T-cell (primary cell): ENCODE data around the gene FRMD5. TPM values are rescaled to one million over a fixed set of nuclear protein-coding genes. Genes with fewer than 3 reads are reported as not detected.
A peak's percentile ranks its signal among the peaks of the same experiment; 100 is the strongest.
"Not testable (repeated sequence)": the region's sequence is repeated elsewhere in the genome, so short reads cannot be mapped to it uniquely, and the experiment has no call there.

ENCODE experiments used
- ATAC-seq, 4 experiments: fragments of 200-7000 bp in 3 of 4; fragments of 150-1000 bp in 1 of 4; cut with Tn5 transposase; replicated peaks in 1 of 4; 1 replicate in 3 of 4; 2 replicates in 1 of 4; pipeline ENCODE4 v1.10.0; 2021; ENCODE audit warnings: moderate library complexity in 3 of 4, mild to moderate bottlenecking in 2 of 4, moderate number of reproducible peaks in 1 of 4
- CTCF ChIA-PET, 2 donors: fragments of 300-600 bp; sonication (Branson Sonifier 250); formaldehyde crosslinking; loops; one replicate each; lab custom pipeline; 2022; ENCODE audit warnings: antibody characterized with exemption in 2 of 2; lab: Charles Lee
- POLR2A ChIA-PET, 2 donors: fragments of 300-600 bp; sonication (Branson Sonifier 250); formaldehyde crosslinking; loops; one replicate each; lab custom pipeline; 2022; ENCODE audit warnings: antibody characterized with exemption in 2 of 2; lab: Charles Lee
- DNase-seq, 35 experiments: peaks; one replicate each; pipeline versions ENCODE4 v3.0.0 to v3.0.0-alpha.2; 2013 to 2023
- H3K27ac ChIP-seq: one replicate; pipeline ENCODE4 v1.5.1; 2013; ENCODE audit warnings: low read length
- H3K27me3 ChIP-seq, 2 experiments: replicated peaks in 1 of 2; 1 replicate in 1 of 2; 2 replicates in 1 of 2; pipeline versions ENCODE4 v1.6.1 to v1.7.0; 2013; ENCODE audit warnings: low read length in 1 of 2, mixed read lengths in 1 of 2; ENCODE audit not compliant: control insufficient read depth in 2 of 2, insufficient read depth in 2 of 2; ENCODE audit errors: extremely low read depth in 1 of 2
- H3K36me3 ChIP-seq, 2 donors: 1 replicate in 1 of 2; 2 replicates in 1 of 2; pipeline versions ENCODE4 v1.6.1 to v1.7.0; 2013; ENCODE audit warnings: low read length in 1 of 2; ENCODE audit not compliant: control insufficient read depth in 2 of 2, insufficient read depth in 1 of 2; ENCODE audit errors: extremely low read depth in 1 of 2
- H3K4me1 ChIP-seq, 2 experiments: 1 replicate in 1 of 2; 2 replicates in 1 of 2; pipeline versions ENCODE4 v1.6.1 to v1.7.0; 2013; ENCODE audit warnings: low read length in 2 of 2, mixed read lengths in 1 of 2; ENCODE audit not compliant: insufficient read depth in 2 of 2, control insufficient read depth in 1 of 2; ENCODE audit errors: extremely low read depth in 1 of 2
- H3K4me3 ChIP-seq, 2 donors: 1 replicate in 1 of 2; 2 replicates in 1 of 2; pipeline versions ENCODE4 v1.5.1 to v1.7.0; 2013; ENCODE audit warnings: mild to moderate bottlenecking in 2 of 2, low read length in 1 of 2, moderate library complexity in 1 of 2; ENCODE audit not compliant: control insufficient read depth in 1 of 2; ENCODE audit errors: extremely low read depth in 1 of 2
- H3K9me3 ChIP-seq: 2 replicates; pipeline ENCODE4 v1.7.0; 2013
- H3K27ac Mint-ChIP-seq, 2 donors: one replicate each; pipeline ENCODE4 v1.8.0; 2020 to 2021; ENCODE audit warnings: mild to moderate bottlenecking in 2 of 2, mixed read lengths in 2 of 2
- H3K27me3 Mint-ChIP-seq, 2 donors: one replicate each; pipeline ENCODE4 v1.8.0; 2021 to 2022; ENCODE audit warnings: mixed read lengths in 2 of 2
- H3K36me3 Mint-ChIP-seq: one replicate; pipeline ENCODE4 v1.8.0; 2021; ENCODE audit warnings: mixed read lengths
- H3K4me1 Mint-ChIP-seq, 3 donors: one replicate each; pipeline ENCODE4 v1.8.0; 2020 to 2022; ENCODE audit warnings: mixed read lengths in 3 of 3, mild to moderate bottlenecking in 1 of 3
- H3K4me3 Mint-ChIP-seq, 3 donors: one replicate each; pipeline ENCODE4 v1.8.0; 2020 to 2022; ENCODE audit warnings: mild to moderate bottlenecking in 3 of 3, mixed read lengths in 3 of 3, moderate library complexity in 3 of 3
- H3K9me3 Mint-ChIP-seq, 3 donors: one replicate each; pipeline ENCODE4 v1.8.0; 2020 to 2022; ENCODE audit warnings: mixed read lengths in 3 of 3
- WGBS: methylation state at CpG from one replicate; pipeline ENCODE4 v1.1.5; 2013; ENCODE audit warnings: missing lambda C conversion rate; ENCODE audit not compliant: insufficient coverage; 5-methylcytosine and 5-hydroxymethylcytosine counted together
- total RNA-seq, 35 experiments: library from RNA in 6 of 35; stranded (reverse) in 6 of 35; fragments of 120-200 nt in 1 of 35; gene quantifications; one replicate each; pipeline versions ENCODE4 v1.2.1 to v1.2.4 and lab custom pipeline; 2013 to 2026

The FRMD5 gene
- total RNA-seq, 5 donors from 2014 or later (not counting 1 experiment from before 2014, with no cell fraction given): 0.09 to 0.26 (median 0.23) TPM; not detected in 2

GRCh38 chr15:43851251-43851650 is 343.8 kb downstream of the FRMD5 start:
- ATAC-seq (no peak), DNase-seq (no peak)
- Histone ChIP-seq H3K36me3 (peaks cover 5 to 18% of the 10 kb centered on the region in 2 donors), H3K9me3 (no peaks in the 10 kb centered on the region), H3K27me3 (no peaks in the 10 kb centered on the region), H3K27ac (no peak overlapping the region), H3K4me3 (no peak overlapping the region), H3K4me1 (no peaks in the 10 kb centered on the region)
- no peaks in the 10 kb centered on the region for H3K4me1 Mint-ChIP-seq
- no CpG with 5 or more reads among the region's 3 CpGs for WGBS
- ChIA-PET POLR2A (interaction anchor here in 1 of 2 donors (0.6 kb wide), 1 partner anchor 18 kb away, joined by 6 read pairs; no protein-coding TSS in a partner anchor), CTCF (interaction anchor here in 1 of 2 donors (0.6 kb wide), 1 partner anchor 696 kb away, joined by 9 read pairs; no protein-coding TSS in a partner anchor)
- H3K36me3 Mint-ChIP-seq: peaks cover 29% of the 10 kb centered on the region
- no peaks in the 10 kb centered on the region for H3K27me3 Mint-ChIP-seq
- no peak overlapping the region for H3K27ac Mint-ChIP-seq
- no peaks in the 10 kb centered on the region for H3K9me3 Mint-ChIP-seq
- H3K4me3 Mint-ChIP-seq: no peak overlapping the region

GRCh38 chr15:43845421-43845820 is 349.6 kb downstream of the FRMD5 start:
- Histone ChIP-seq H3K27me3 (no peaks in the 10 kb centered on the region), H3K4me1 (no peaks in the 10 kb centered on the region), H3K4me3 (no peak overlapping the region), H3K27ac (no peak overlapping the region), H3K36me3 (peaks cover 3 to 22% of the 10 kb centered on the region in 2 donors), H3K9me3 (no peaks in the 10 kb centered on the region)
- ChIA-PET POLR2A (interaction anchor here in 1 of 2 donors (0.5 kb wide), 1 partner anchor 15 kb away, joined by 4 read pairs; no protein-coding TSS in a partner anchor), CTCF (no interaction called here)
- Mint-ChIP-seq H3K4me1 (no peaks in the 10 kb centered on the region), H3K36me3 (peaks cover 27% of the 10 kb centered on the region), H3K9me3 (no peaks in the 10 kb centered on the region), H3K27ac (no peak overlapping the region), H3K4me3 (no peak overlapping the region), H3K27me3 (no peaks in the 10 kb centered on the region)
- no peak for DNase-seq
- no peak for ATAC-seq

DNA sequence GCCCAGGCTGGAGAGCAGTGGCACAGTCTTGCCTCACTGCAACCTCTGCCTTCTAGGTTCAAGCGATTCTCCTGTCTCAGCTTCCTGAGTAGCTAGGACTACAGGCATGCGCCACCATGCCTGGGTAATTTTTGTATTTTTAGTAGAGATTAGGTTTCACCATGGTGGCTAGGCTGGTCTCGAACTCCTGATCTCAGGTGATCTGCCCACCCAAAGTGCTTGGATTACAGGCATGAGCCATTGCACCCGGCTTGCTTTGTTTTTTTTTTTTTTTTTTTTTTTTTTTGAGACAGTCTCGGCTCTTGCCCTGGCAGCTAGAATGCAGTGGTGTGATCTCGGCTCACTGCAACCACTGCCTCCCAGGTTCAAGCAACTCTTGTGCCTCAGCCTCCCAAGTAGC is 362.6 kb downstream of the FRMD5 start:
- WGBS: 100% methylated on average over 1 of the region's 6 CpGs
- H3K36me3 ChIP-seq: peaks cover 0 to 12% of the 10 kb centered on the region in 2 donors
- CTCF ChIA-PET, H3K4me3 ChIP-seq, H3K36me3 Mint-ChIP-seq, H3K9me3 Mint-ChIP-seq, H3K9me3 ChIP-seq, H3K27me3 Mint-ChIP-seq, H3K27ac ChIP-seq, H3K27ac Mint-ChIP-seq, H3K27me3 ChIP-seq, DNase-seq, ATAC-seq: not testable (repeated sequence)
- POLR2A ChIA-PET: interaction anchor here (0.6 to 1.0 kb wide), 4 partner anchors 8 to 588 kb away, joined by 4 to 6 read pairs (median 6); partner anchors contain the start of gene MFAP1 (in 2 of the 2)
- Mint-ChIP-seq H3K4me1 (peaks cover 28 to 34% (median 33%) of the 10 kb centered on the region in 3 donors), H3K4me3 (peak overlapping the region in 1 of 3 donors; percentile 21)
- H3K4me1 ChIP-seq: peaks cover 8 to 27% of the 10 kb centered on the region in 2 experiments

- not testable (repeated sequence) for H3K4me3 ChIP-seq, H3K27me3 Mint-ChIP-seq, H3K9me3 ChIP-seq, DNase-seq, H3K36me3 Mint-ChIP-seq, H3K27me3 ChIP-seq, H3K4me3 Mint-ChIP-seq, H3K27ac ChIP-seq, ATAC-seq, H3K9me3 Mint-ChIP-seq
- H3K27ac Mint-ChIP-seq: peak overlapping the region; percentile 29 to 52
- ChIA-PET CTCF (interaction anchor here in 1 of 2 donors (0.6 kb wide), 1 partner anchor 9 kb away, joined by 3 read pairs; no protein-coding TSS in a partner anchor), POLR2A (interaction anchor here in 1 of 2 donors (0.6 kb wide), 1 partner anchor 1150 kb away, joined by 17 read pairs; no protein-coding TSS in a partner anchor)
- Histone ChIP-seq H3K36me3 (peaks cover 0 to 12% of the 10 kb centered on the region in 2 donors), H3K4me1 (peaks cover 12 to 34% of the 10 kb centered on the region in 2 experiments)
- H3K4me1 Mint-ChIP-seq: peaks cover 32 to 41% (median 40%) of the 10 kb centered on the region in 3 donors
- WGBS: 88% methylated on average over 7 of the region's 14 CpGs
Measured at GRCh38 chr15:43831519-43832052, 363.5 kb downstream of the FRMD5 start.

DNA sequence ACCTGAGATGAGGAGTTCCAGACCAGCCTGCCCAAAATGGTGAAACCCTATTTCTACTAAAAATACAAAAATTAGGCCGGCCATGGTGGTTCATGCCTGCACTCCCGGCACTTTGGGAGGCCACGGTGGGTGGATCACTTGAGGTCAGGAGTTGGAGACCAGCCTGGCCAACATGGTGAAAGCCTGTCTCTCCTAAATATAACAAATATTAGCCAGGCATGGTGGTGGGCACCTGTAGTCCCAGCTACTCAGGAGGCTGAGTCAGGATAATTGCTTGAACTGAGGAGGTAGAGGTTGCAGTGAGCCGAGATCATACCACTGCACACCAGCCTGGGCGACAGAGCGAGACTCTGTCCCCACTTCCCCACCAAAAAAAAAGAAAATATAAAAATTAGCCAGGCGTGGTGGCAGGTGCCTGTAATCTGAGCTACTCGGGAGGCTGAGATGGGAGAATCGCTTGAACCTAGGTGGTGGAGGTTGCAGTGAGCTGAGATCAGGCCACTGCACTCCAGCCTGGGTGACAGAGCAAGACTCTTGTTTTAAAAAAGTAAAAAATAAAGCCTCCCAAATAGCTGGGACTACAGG is 364.3 kb downstream of the FRMD5 start:
- H3K9me3 Mint-ChIP-seq, H3K27ac ChIP-seq, H3K27me3 Mint-ChIP-seq, CTCF ChIA-PET, H3K9me3 ChIP-seq, H3K27ac Mint-ChIP-seq, POLR2A ChIA-PET, H3K4me3 Mint-ChIP-seq, H3K36me3 ChIP-seq, H3K4me3 ChIP-seq, H3K27me3 ChIP-seq, H3K36me3 Mint-ChIP-seq, ATAC-seq, DNase-seq: not testable (repeated sequence)
- peaks cover 18 to 42% of the 10 kb centered on the region in 2 experiments for H3K4me1 ChIP-seq
- WGBS: 90% methylated on average over 2 of the region's 9 CpGs
- peaks cover 40 to 49% (median 46%) of the 10 kb centered on the region in 3 donors for H3K4me1 Mint-ChIP-seq

DNA sequence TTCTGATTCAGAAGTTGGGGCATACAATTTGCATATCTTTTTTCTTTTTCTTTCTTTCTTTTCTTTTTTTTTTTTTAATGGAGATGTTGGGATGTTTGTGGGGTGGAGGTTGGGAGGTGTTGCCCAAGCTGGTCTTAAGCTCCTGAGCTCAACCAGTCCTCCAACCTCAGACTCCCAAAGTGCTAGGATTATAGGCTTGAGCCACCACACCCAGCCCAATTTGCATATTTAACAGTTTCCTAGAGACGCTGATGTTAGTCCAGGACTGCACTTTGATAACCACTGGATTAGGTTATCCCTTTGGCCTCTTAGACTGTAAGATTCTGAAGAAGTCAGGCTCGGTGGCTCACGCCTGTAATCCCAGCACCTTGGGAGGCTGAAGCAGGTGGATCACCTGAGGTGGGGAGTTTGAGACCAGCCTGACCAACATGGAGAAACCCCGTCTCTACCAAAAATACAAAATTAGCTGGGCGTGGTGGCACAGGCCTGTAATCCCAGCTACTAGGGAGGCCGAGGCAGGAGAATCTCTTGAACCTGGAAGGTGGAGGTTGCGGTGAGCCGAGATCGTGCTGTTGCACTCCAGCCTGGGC is 365.0 kb downstream of the FRMD5 start:
- Mint-ChIP-seq H3K4me1 (peaks cover 44 to 51% (median 46%) of the 10 kb centered on the region in 3 donors), H3K27ac (peak overlapping the region; percentile 55 to 59)
- DNase-seq, H3K36me3 ChIP-seq, H3K27me3 ChIP-seq, H3K27ac ChIP-seq, H3K36me3 Mint-ChIP-seq, H3K27me3 Mint-ChIP-seq, ATAC-seq, H3K9me3 ChIP-seq, H3K4me3 Mint-ChIP-seq, H3K4me3 ChIP-seq, H3K9me3 Mint-ChIP-seq: not testable (repeated sequence)
- ChIA-PET CTCF (interaction anchor here in 1 of 2 donors (0.6 kb wide), 1 partner anchor 674 kb away, joined by 5 read pairs; no protein-coding TSS in a partner anchor), POLR2A (interaction anchor here in 1 of 2 donors (0.7 kb wide), 1 partner anchor 15 kb away, joined by 4 read pairs; no protein-coding TSS in a partner anchor)
- 100% methylated on average over 1 of the region's 9 CpGs for WGBS
- H3K4me1 ChIP-seq: peaks cover 21 to 47% of the 10 kb centered on the region in 2 experiments
